CD14-positive monocyte (primary cell): Measurements from ENCODE around the gene MADCAM1. TPM values are rescaled to one million over a fixed set of nuclear protein-coding genes. Genes with fewer than 3 reads are reported as not detected.

ENCODE experiments used
- DNase-seq, 3 donors: peaks; one replicate each; pipeline ENCODE4 v3.0.0-alpha.2; 2011 to 2022
- H2AFZ ChIP-seq: 2 replicates; pipeline ENCODE4 v1.6.0; 2012; ENCODE audit warnings: mild to moderate bottlenecking, low read depth, low read length, inconsistent platforms; ENCODE audit not compliant: insufficient read depth, poor library complexity, severe bottlenecking
- H3K27ac ChIP-seq, 2 donors: 1 replicate in 1 of 2; 2 replicates in 1 of 2; pipeline ENCODE4 v1.5.1; 2012 to 2013; ENCODE audit warnings: low read length in 2 of 2, control low read depth in 1 of 2, inconsistent platforms in 1 of 2, low read depth in 1 of 2, mild to moderate bottlenecking in 1 of 2
- H3K27me3 ChIP-seq, 2 donors: one replicate each; pipeline versions ENCODE4 v1.6.0 to v1.6.1; 2011 to 2013; ENCODE audit warnings: low read length in 2 of 2; ENCODE audit not compliant: control insufficient read depth in 2 of 2, insufficient read depth in 2 of 2
- H3K36me3 ChIP-seq, 2 donors: replicated peaks in 1 of 2; 1 replicate in 1 of 2; 2 replicates in 1 of 2; pipeline versions ENCODE4 v1.5.1 to v1.6.1; 2012 to 2013; ENCODE audit warnings: low read length in 2 of 2, control low read depth in 1 of 2, inconsistent platforms in 1 of 2, mild to moderate bottlenecking in 1 of 2; ENCODE audit not compliant: insufficient read depth in 2 of 2, control insufficient read depth in 1 of 2
- H3K4me1 ChIP-seq, 2 donors: 1 replicate in 1 of 2; 2 replicates in 1 of 2; pipeline versions ENCODE4 v1.5.1 to v1.6.1; 2012 to 2013; ENCODE audit warnings: low read length in 2 of 2, control low read depth in 1 of 2, inconsistent platforms in 1 of 2, mild to moderate bottlenecking in 1 of 2, moderate library complexity in 1 of 2; ENCODE audit not compliant: insufficient read depth in 2 of 2, control insufficient read depth in 1 of 2
- H3K4me2 ChIP-seq: replicated peaks from 2 replicates; pipeline ENCODE3; 2012; ENCODE audit warnings: low read length, moderate library complexity, mild to moderate bottlenecking; ENCODE audit not compliant: poor library complexity, severe bottlenecking; ENCODE audit errors: extremely low read depth
- H3K4me3 ChIP-seq, 3 experiments: fragments of 200-600 bp in 1 of 3; sonication (generic) in 1 of 3; replicated peaks in 1 of 3; 1 replicate in 2 of 3; 2 replicates in 1 of 3; pipeline ENCODE4 v1.5.1; 2011 to 2013; ENCODE audit warnings: low read length in 3 of 3, mild to moderate bottlenecking in 3 of 3, control low read depth in 2 of 3, low read depth in 2 of 3, inconsistent platforms in 1 of 3, moderate library complexity in 1 of 3
- H3K79me2 ChIP-seq: 2 replicates; pipeline ENCODE4 v1.6.0; 2012; ENCODE audit warnings: mild to moderate bottlenecking, control low read depth, inconsistent platforms, low read length, moderate library complexity; ENCODE audit not compliant: insufficient read depth
- H3K9ac ChIP-seq: 2 replicates; pipeline ENCODE4 v1.6.0; 2017; ENCODE audit warnings: low read length, mild to moderate bottlenecking; ENCODE audit not compliant: insufficient read depth, poor library complexity, severe bottlenecking
- H3K9me3 ChIP-seq, 2 donors: replicated peaks in 1 of 2; 1 replicate in 1 of 2; 2 replicates in 1 of 2; pipeline versions ENCODE4 v1.5.1 to v1.6.1; 2012 to 2013; ENCODE audit warnings: low read length in 2 of 2, control low read depth in 1 of 2; ENCODE audit not compliant: control insufficient read depth in 1 of 2, insufficient read depth in 1 of 2
- H4K20me1 ChIP-seq: 2 replicates; pipeline ENCODE4 v1.6.0; 2012; ENCODE audit warnings: mild to moderate bottlenecking, low read length, control low read depth, moderate library complexity; ENCODE audit not compliant: insufficient read depth
- H3K27ac Mint-ChIP-seq, 7 donors: one replicate each; pipeline ENCODE4 v1.8.0; 2020; ENCODE audit warnings: mild to moderate bottlenecking in 7 of 7, mixed read lengths in 7 of 7, moderate library complexity in 6 of 7, inconsistent platforms in 2 of 7
- H3K27me3 Mint-ChIP-seq, 3 donors: one replicate each; pipeline ENCODE4 v1.8.0; 2021 to 2022; ENCODE audit warnings: low read depth in 3 of 3, mild to moderate bottlenecking in 3 of 3, mixed read lengths in 3 of 3, moderate library complexity in 3 of 3, inconsistent platforms in 1 of 3
- H3K36me3 Mint-ChIP-seq, 2 donors: one replicate each; pipeline ENCODE4 v1.8.0; 2020; ENCODE audit warnings: mixed read lengths in 2 of 2, inconsistent platforms in 1 of 2, mild to moderate bottlenecking in 1 of 2
- H3K4me1 Mint-ChIP-seq: one replicate; pipeline ENCODE4 v1.8.0; 2020; ENCODE audit warnings: mild to moderate bottlenecking, mixed read lengths
- H3K4me3 Mint-ChIP-seq, 2 donors: one replicate each; pipeline ENCODE4 v1.8.0; 2020; ENCODE audit warnings: mild to moderate bottlenecking in 2 of 2, mixed read lengths in 2 of 2, moderate library complexity in 1 of 2
- H3K9me3 Mint-ChIP-seq, 7 donors: one replicate each; pipeline ENCODE4 v1.8.0; 2020 to 2022; ENCODE audit warnings: mixed read lengths in 7 of 7, mild to moderate bottlenecking in 6 of 7, moderate library complexity in 6 of 7, inconsistent platforms in 2 of 7
- WGBS: methylation state at CpG from one replicate; pipeline ENCODE4 v1.1.5; 2013; ENCODE audit warnings: missing lambda C conversion rate; ENCODE audit not compliant: insufficient coverage; 5-methylcytosine and 5-hydroxymethylcytosine counted together
- intact Hi-C, 2 donors: fragments of 100-400 bp; cut with micrococcal nuclease; formaldehyde crosslinking; loops; one replicate each; pipeline versions ENCODE4 v1.15.0 to v1.15.1; 2023
- polyA plus RNA-seq, 3 donors: library from polyadenylated mRNA; depleted of rRNA in 1 of 3; unstranded in 2 of 3; stranded (reverse) in 1 of 3; fragments of 300-500 nt in 2 of 3; fragments of >200 nt in 1 of 3; fragmentation: Illumina TruSeq in 2 of 3; gene quantifications; 1 replicate in 2 of 3; 2 replicates in 1 of 3; pipeline ENCODE4 v1.2.3, GENCODE V29; 2012 to 2021
- TF ChIP-seq, protein P1 (sequence below): fragments of 200-600 bp; IDR thresholded peaks from one replicate; pipeline ENCODE4 v1.8.0; 2022; ENCODE audit warnings: antibody characterized with exemption, mild to moderate bottlenecking

MADCAM1 gene
- polyA plus RNA-seq, 3 donors, result 0.17 TPM; not detected in 2

DNA sequence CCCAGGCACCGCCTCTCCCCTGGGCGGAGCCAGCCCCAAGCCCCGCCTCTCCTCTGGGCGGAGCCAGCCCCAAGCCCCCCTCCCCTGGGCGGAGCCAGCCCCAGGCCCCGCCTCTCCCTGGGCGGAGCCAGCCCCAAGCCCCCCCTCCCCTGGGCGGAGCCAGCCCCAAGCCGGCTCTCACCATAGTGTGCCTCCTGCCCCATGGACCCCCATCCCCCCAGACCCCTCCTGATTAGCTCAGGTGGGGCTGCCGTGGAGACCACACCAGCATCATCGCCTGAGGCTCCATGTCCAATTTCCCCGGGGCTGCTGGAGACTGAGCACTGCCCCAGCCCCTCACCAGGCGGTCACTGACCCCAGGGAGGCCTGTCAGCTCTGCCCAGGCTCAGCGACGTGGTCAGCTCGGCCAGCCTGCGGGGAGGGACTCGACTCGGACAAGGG lies 4.2 kb upstream of the MADCAM1 start:
- Mint-ChIP-seq H3K27me3 (peaks cover 21 to 35% (median 34%) of the 10 kb centered on the region in 3 donors), H3K4me3 (no peak overlapping the region), H3K36me3 (no peaks in the 10 kb centered on the region), H3K27ac (no peak overlapping the region), H3K4me1 (peaks cover 11% of the 10 kb centered on the region), H3K9me3 (peaks cover 1 to 21% (median 13%) of the 10 kb centered on the region in 7 donors)
- no peak overlapping the region for H3K4me3 ChIP-seq
- H3K4me1 ChIP-seq, result peaks cover 12 to 19% of the 10 kb centered on the region in 2 donors
- H4K20me1 ChIP-seq, result no peaks in the 10 kb centered on the region
- peaks cover 3 to 22% of the 10 kb centered on the region in 2 donors for H3K27me3 ChIP-seq
- intact Hi-C loops, result no loop called here
- no peak overlapping the region for H3K27ac ChIP-seq
- WGBS, result 81% methylated on average over 9 of the region's 19 CpGs
- peaks cover 0 to 2% of the 10 kb centered on the region in 2 donors for H3K9me3 ChIP-seq
- no peak overlapping the region for H3K9ac ChIP-seq
- no peak for DNase-seq
- H3K36me3 ChIP-seq, result no peaks in the 10 kb centered on the region
- H3K4me2 ChIP-seq, result no peak overlapping the region
- no peak overlapping the region for H2AFZ ChIP-seq
- H3K79me2 ChIP-seq, result no peaks in the 10 kb centered on the region
- TF ChIP-seq, protein P1, sequence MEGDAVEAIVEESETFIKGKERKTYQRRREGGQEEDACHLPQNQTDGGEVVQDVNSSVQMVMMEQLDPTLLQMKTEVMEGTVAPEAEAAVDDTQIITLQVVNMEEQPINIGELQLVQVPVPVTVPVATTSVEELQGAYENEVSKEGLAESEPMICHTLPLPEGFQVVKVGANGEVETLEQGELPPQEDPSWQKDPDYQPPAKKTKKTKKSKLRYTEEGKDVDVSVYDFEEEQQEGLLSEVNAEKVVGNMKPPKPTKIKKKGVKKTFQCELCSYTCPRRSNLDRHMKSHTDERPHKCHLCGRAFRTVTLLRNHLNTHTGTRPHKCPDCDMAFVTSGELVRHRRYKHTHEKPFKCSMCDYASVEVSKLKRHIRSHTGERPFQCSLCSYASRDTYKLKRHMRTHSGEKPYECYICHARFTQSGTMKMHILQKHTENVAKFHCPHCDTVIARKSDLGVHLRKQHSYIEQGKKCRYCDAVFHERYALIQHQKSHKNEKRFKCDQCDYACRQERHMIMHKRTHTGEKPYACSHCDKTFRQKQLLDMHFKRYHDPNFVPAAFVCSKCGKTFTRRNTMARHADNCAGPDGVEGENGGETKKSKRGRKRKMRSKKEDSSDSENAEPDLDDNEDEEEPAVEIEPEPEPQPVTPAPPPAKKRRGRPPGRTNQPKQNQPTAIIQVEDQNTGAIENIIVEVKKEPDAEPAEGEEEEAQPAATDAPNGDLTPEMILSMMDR, result no peak

DNA sequence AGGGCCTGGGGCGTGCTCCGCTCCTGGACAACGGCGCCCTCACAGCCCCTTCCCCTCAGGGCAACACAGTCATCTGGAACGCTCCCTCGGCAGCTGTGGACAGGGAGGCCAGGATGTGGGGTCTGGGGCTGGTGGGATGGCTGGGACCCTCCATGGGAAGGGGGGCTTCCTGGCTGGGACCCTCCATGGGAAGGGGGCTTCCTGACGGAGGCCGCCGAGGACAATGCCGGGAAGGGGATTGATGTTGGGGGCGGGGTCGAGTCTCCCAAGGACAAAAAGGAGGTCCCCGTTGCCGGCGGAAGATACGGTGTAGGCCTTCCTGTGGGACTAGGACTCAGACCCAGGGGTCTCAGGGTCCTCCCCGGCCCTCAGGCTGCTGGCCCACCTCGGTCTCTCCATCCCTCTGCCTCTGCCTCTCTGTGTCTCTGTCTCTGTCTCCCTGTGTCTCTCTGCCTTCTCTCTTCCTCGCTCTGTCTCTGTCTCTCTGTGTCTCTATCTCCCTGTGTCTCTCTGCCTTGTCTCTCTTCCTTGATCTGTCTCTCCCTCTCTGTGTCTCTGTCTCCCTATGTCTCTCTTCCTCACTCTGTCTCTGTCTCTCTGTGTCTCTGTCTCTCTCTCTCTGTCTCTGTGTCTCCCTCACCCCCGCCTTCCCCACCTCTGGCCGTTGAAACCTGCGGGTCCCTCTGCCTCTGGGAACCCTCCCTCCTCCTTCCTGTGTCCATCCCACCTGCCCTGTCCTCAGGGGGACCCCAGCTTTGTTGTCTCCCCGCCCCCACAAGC lies 2.7 kb upstream of the MADCAM1 start:
- Mint-ChIP-seq H3K27me3 (peaks cover 29 to 47% (median 43%) of the 10 kb centered on the region in 3 donors), H3K27ac (no peak overlapping the region), H3K36me3 (no peaks in the 10 kb centered on the region), H3K9me3 (peaks cover 1 to 24% (median 18%) of the 10 kb centered on the region in 7 donors), H3K4me1 (peaks cover 6% of the 10 kb centered on the region), H3K4me3 (peak overlapping the region in 1 of 2 donors; percentile 26)
- no peak overlapping the region for H3K4me3 ChIP-seq
- H3K9me3 ChIP-seq, result peaks cover 2 to 3% of the 10 kb centered on the region in 2 donors
- no peak overlapping the region for H3K9ac ChIP-seq
- DNase-seq, result no peak
- H2AFZ ChIP-seq, result no peak overlapping the region
- TF ChIP-seq, protein P1, result no peak
- peaks cover 7 to 10% of the 10 kb centered on the region in 2 donors for H3K4me1 ChIP-seq
- peaks cover 9 to 32% of the 10 kb centered on the region in 2 donors for H3K27me3 ChIP-seq
- intact Hi-C loops, result no loop called here
- no peaks in the 10 kb centered on the region for H3K36me3 ChIP-seq
- no peak overlapping the region for H3K4me2 ChIP-seq
- H3K27ac ChIP-seq, result no peak overlapping the region
- no peaks in the 10 kb centered on the region for H3K79me2 ChIP-seq
- no peaks in the 10 kb centered on the region for H4K20me1 ChIP-seq
- WGBS, result 68% methylated on average over 16 of the region's 23 CpGs
